ENCODE data around the gene STAT4. TPM values are rescaled to one million over a fixed set of nuclear protein-coding genes. Genes with fewer than 3 reads are reported as not detected.

STAT4 gene
- polyA plus RNA-seq, 1 donor (not counting 4 experiments of a cell fraction or from before 2014, with no cell fraction given), result 2.0 TPM

GRCh38 chr2:191010887-191011885 lies 139.6 kb downstream of the STAT4 start:
- TF ChIP-seq, protein P1, sequence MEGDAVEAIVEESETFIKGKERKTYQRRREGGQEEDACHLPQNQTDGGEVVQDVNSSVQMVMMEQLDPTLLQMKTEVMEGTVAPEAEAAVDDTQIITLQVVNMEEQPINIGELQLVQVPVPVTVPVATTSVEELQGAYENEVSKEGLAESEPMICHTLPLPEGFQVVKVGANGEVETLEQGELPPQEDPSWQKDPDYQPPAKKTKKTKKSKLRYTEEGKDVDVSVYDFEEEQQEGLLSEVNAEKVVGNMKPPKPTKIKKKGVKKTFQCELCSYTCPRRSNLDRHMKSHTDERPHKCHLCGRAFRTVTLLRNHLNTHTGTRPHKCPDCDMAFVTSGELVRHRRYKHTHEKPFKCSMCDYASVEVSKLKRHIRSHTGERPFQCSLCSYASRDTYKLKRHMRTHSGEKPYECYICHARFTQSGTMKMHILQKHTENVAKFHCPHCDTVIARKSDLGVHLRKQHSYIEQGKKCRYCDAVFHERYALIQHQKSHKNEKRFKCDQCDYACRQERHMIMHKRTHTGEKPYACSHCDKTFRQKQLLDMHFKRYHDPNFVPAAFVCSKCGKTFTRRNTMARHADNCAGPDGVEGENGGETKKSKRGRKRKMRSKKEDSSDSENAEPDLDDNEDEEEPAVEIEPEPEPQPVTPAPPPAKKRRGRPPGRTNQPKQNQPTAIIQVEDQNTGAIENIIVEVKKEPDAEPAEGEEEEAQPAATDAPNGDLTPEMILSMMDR (optimal IDR thresholded peaks at IDR 0.05 in 1 of 3, IDR thresholded peaks at IDR 0.05 in 1 of 3, conservative IDR thresholded peaks at IDR 0.05 in 1 of 3; ENCODE audit: extremely low read depth in 1 of 3, insufficient read depth in 2 of 3, low read length in 3 of 3), result no peak
- no peak for TF ChIP-seq EZH2 (IDR thresholded peaks at IDR 0.05; ENCODE audit: low read length)
- Histone ChIP-seq H2AFZ (ENCODE audit: control insufficient read depth, low read length) (no peak overlapping the region), H3K27me3 (ENCODE audit: control insufficient read depth, extremely low read depth, insufficient read depth, low read length) (no peaks in the 10 kb centered on the region), H3K9me3 (ENCODE audit: control insufficient read depth, low read depth, low read length) (no peaks in the 10 kb centered on the region), H3K79me2 (ENCODE audit: control insufficient read depth, insufficient read depth, low read length) (peaks cover 35% of the 10 kb centered on the region), H3K27ac (ENCODE audit: control insufficient read depth, insufficient read depth, low read length) (no peak overlapping the region), H3K4me2 (ENCODE audit: control insufficient read depth, extremely low read depth, insufficient read depth, low read depth, low read length) (no peak overlapping the region), H3K36me3 (ENCODE audit: control insufficient read depth in 2 of 2, extremely low read depth in 1 of 2, insufficient read depth in 2 of 2, low read length in 2 of 2) (peaks cover 6 to 23% of the 10 kb centered on the region in 2 experiments), H4K20me1 (ENCODE audit: control insufficient read depth, extremely low read depth, insufficient read depth, low read length) (no peaks in the 10 kb centered on the region), H3K4me1 (ENCODE audit: control insufficient read depth, extremely low read depth, insufficient read depth, low read length) (peaks cover 18% of the 10 kb centered on the region), H3K9me1 (ENCODE audit: control insufficient read depth, extremely low read depth, insufficient read depth, low read length) (no peaks in the 10 kb centered on the region), H3K4me3 (ENCODE audit: control insufficient read depth in 2 of 3, extremely low read depth in 1 of 3, insufficient read depth in 2 of 3, low read depth in 1 of 3, low read length in 3 of 3) (no peak overlapping the region), H3K9ac (ENCODE audit: control insufficient read depth, extremely low read depth, insufficient read depth, low read length) (no peak overlapping the region)
- DNase-seq (ENCODE audit: low read depth, low spot score), result no peak
- dilution Hi-C loops (cut with MboI; ENCODE audit: extremely low pct_ligation_motif_present, low sequenced_read_pairs), result no loop called here
- FAIRE-seq, result no peak

DNA sequence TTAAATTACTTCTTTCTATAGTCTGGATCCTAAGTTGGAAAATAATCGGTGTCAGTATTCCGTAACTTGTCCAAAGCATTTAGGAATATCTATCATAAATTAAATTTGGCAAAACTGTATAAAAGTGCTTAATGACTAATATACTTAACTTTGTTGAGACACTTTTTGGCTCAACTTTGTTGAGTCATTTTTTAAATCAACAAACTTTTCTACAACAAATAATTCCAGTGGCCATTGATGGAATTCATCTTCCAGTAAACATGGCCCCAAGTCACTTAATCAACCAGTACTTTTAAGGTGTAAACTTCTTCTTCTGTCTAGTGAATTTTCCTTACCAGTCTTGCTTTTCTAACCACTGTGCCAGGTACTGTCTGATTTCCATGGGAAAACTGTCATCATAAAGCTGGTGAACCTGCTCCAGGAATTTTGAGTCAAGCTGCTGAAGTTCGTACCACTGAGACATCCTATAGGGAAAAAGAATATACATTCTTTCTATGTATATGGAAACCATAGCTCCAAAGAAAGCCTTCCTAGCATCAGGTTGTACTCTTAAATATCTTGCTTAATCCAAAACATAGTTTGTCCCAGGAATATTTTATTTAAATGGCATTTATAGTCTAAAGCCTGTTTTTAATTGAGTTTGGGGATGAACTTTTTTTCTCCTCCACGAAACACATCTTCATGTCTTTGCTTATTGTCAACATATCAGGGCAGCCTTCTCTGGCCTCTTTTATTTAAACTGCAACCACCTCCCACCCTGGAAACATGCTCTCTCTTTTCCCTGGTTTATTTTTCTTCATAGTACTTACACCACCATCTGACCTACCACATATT lies 141.0 kb downstream of the STAT4 start:
- Histone ChIP-seq H3K4me1 (ENCODE audit: control insufficient read depth, extremely low read depth, insufficient read depth, low read length) (peaks cover 17% of the 10 kb centered on the region), H3K9me3 (ENCODE audit: control insufficient read depth, low read depth, low read length) (no peaks in the 10 kb centered on the region), H4K20me1 (ENCODE audit: control insufficient read depth, extremely low read depth, insufficient read depth, low read length) (no peaks in the 10 kb centered on the region), H3K36me3 (ENCODE audit: control insufficient read depth in 2 of 2, extremely low read depth in 1 of 2, insufficient read depth in 2 of 2, low read length in 2 of 2) (peaks cover 18 to 33% of the 10 kb centered on the region in 2 experiments), H3K9ac (ENCODE audit: control insufficient read depth, extremely low read depth, insufficient read depth, low read length) (no peak overlapping the region), H3K4me3 (ENCODE audit: control insufficient read depth in 2 of 3, extremely low read depth in 1 of 3, insufficient read depth in 2 of 3, low read depth in 1 of 3, low read length in 3 of 3) (no peak overlapping the region), H3K4me2 (ENCODE audit: control insufficient read depth, extremely low read depth, insufficient read depth, low read depth, low read length) (no peak overlapping the region), H3K79me2 (ENCODE audit: control insufficient read depth, insufficient read depth, low read length) (peaks cover 35% of the 10 kb centered on the region), H3K27ac (ENCODE audit: control insufficient read depth, insufficient read depth, low read length) (no peak overlapping the region), H3K9me1 (ENCODE audit: control insufficient read depth, extremely low read depth, insufficient read depth, low read length) (no peaks in the 10 kb centered on the region), H2AFZ (ENCODE audit: control insufficient read depth, low read length) (no peak overlapping the region), H3K27me3 (ENCODE audit: control insufficient read depth, extremely low read depth, insufficient read depth, low read length) (no peaks in the 10 kb centered on the region)
- TF ChIP-seq, protein P1 (optimal IDR thresholded peaks at IDR 0.05 in 1 of 3, IDR thresholded peaks at IDR 0.05 in 1 of 3, conservative IDR thresholded peaks at IDR 0.05 in 1 of 3; ENCODE audit: extremely low read depth in 1 of 3, insufficient read depth in 2 of 3, low read length in 3 of 3), result no peak
- TF ChIP-seq EZH2 (IDR thresholded peaks at IDR 0.05; ENCODE audit: low read length), result no peak
- FAIRE-seq, result no peak
- no peak for DNase-seq (ENCODE audit: low read depth, low spot score)
- dilution Hi-C loops (cut with MboI; ENCODE audit: extremely low pct_ligation_motif_present, low sequenced_read_pairs), result no loop called here

Measured in keratinocyte (primary cell).